GM19239 (cell line): ENCODE data around the gene LTBP3.

Source experiments
- DNase-seq: peaks from one replicate; pipeline ENCODE4 v3.0.0; 2011; ENCODE audit warnings: low spot score; ENCODE audit not compliant: insufficient read length
- FAIRE-seq: peaks from 2 replicates; lab custom pipeline; 2011; peaks lifted over from hg19 to GRCh38; lab: Jason Lieb, UNC

Gene LTBP3

DNA sequence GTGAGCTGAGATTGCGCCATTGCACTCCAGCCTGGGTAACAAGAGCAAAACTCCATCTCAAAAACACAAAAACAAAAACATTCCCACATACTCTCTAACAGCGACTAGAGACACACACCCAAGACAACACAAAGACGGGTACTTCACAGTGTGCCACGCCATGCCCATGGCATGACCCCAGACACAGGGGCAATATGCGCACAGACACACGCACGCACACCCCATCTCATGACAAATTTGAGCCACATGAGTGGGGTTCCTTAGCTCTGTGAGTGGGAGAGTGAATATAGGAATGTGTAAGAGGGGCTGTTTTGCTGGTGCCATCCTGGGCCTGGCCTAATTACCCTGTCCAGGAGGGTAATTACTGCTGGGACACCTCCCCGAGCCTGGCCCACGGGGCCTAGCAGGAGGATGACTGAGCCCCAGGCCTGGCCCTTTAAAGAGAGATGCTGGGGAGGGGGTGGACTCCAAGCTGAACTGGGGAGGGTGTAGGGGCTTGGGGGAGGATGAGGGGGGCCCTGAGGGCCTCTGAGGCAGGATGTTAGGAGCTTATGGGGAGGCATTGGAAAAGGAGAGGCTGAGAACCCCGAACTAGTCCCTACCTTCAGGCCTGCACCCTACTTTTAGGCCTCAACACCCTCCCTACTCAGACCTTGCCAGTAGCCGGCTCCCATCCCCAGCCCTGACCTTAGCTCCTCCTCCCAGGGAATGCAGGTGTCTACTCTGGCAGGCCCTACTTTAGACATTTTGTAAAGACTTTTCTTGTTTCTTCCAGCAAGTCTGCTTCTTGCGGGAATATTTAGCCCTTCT, 1.5 kb downstream of the LTBP3 start:
- DNase-seq (no peak), FAIRE-seq (no peak)

GRCh38 chr11:65555693-65556231, 2.4 kb downstream of the LTBP3 start:
- DNase-seq (no peak), FAIRE-seq (no peak)

- FAIRE-seq (no peak), DNase-seq (no peak)
Observed at GRCh38 chr11:65554842-65555430, 3.2 kb downstream of the LTBP3 start.

- no peak for FAIRE-seq
- DNase-seq, result no peak
Observed at GRCh38 chr11:65554057-65554818, 3.9 kb downstream of the LTBP3 start.

DNA sequence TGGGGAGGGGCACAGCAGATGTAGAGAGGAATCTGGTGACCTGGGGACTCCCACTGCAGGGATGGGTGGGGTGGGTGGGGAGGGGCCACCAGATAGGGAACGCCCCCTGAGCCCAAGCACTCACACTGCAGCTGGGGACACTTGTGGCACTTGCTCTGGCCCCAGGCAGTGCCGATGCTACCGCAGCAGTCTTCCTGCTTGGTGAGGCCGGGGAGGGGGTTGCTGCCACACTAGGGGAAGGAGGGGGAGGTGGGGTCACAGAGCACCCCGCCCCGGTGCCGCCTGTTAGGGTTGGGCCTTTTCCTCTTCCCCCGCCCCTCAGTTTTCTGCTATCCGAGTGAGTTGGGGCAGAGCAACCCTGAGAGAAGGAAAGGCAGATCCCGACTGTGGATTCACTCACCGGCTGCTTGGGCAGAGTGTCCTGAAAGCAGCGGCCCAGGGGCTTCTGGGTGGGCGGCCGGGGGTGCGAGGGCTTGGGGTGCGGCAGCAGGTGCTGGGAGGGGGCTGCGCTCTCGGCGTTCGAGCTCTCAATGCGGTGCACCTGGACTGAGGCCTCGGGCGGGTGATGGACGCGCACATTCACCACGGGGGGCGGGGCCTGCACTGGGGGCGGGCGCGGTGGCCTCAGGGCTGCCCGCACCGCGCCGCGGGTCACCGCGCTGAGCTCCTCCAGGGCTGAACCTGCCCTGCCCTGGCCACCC, 4.7 kb downstream of the LTBP3 start:
- DNase-seq, result no peak
- no peak for FAIRE-seq

DNA sequence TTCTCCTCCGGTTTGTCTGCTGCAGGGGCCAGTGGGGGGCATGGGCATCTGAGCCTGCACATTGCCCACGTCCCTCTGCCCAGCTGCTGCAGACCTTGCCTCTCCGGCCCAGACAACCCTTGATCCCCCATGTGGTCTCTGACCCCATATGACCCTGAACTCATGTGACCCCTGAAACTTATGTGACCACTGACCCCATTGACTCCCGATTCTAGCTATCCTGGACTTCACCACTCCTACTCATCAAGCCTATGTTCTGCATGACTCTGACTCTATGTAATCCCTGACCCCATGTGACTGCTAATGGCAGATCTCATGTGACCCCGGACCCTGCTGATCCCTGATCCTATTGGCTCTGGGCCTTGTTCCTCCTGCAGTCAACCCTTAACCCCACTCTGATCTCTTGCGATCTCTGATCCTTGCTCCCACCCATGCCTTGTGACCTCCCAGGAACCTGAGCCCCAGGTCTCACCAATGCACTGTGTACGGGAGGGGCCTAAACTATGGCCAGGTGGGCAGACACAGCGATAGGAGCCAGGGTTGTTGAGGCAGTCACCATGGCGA, 5.7 kb downstream of the LTBP3 start:
- DNase-seq (no peak), FAIRE-seq (no peak)

GRCh38 chr11:65551572-65552387, 6.4 kb downstream of the LTBP3 start:
- FAIRE-seq, result peak; percentile 77

DNA sequence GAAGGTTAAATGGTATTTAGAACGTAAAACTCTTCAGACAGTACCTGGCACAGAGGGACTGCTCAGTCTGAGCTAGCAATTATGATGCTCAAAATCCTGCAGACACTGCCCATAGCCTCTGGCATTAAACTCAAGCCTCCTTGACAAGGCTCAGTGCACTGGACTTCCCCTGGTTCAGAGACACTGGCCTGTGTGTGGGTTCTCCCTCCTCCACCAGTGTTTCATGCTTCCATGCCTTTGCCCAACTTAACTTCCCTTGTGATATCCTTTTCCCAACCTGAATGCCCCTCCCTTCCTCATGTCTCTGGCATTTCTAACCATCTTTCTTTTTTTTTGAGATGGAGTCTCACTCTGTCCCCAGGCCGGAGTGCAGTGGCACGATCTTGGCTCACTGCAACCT, 9.1 kb downstream of the LTBP3 start:
- FAIRE-seq (no peak), DNase-seq (no peak)

More at GRCh38 chr11:65551572-65552387, 6.4 kb downstream of the LTBP3 start:
- peak; percentile 89 for DNase-seq

- no peak for DNase-seq
- no peak for FAIRE-seq
Observed at GRCh38 chr11:65548395-65548794, 9.8 kb downstream of the LTBP3 start.

GRCh38 chr11:65547446-65548125, 10.6 kb downstream of the LTBP3 start:
- no peak for FAIRE-seq
- no peak for DNase-seq

DNA sequence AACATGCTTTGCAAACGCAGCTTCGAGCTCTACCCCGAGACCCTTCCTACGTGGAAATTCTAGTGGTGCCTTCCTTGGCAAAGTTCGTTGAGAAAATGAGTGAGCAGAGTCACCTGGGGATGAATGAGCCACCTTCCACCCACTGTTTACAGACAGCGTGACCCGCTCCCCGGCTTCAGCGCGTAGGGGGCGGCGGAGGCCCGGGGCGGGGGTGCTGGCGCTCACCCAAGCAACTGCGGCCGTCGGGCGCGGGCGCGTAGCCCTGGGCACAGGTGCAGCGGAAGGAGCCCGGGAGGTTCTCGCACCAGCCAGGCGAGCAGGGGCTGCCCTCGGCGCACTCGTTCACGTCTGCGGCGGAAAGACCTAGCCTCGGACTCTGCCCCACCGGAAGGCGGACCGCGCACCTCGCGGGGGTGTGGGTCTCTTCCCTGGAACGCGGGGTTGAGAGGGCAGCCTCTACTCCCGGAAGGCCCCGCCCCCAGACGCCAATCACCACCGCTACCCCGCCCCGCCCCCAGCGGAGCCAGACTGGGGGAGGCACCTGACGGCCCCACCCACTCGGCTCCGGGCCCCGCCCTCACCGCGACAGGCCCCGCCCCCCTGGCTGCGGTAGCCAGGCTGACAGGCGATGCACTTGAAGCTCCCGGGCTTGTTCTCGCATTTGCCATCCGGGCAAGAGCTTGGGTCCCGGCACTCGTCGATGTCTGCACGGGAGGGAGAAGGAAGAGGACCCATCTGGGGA, 11.8 kb downstream of the LTBP3 start:
- peak; percentile 68 for FAIRE-seq

GRCh38 chr11:65545853-65546216, 12.3 kb downstream of the LTBP3 start:
- DNase-seq, result no peak
- FAIRE-seq, result no peak

More for the DNA sequence above, 11.8 kb downstream of the LTBP3 start:
- DNase-seq, result peak; percentile 99

DNA sequence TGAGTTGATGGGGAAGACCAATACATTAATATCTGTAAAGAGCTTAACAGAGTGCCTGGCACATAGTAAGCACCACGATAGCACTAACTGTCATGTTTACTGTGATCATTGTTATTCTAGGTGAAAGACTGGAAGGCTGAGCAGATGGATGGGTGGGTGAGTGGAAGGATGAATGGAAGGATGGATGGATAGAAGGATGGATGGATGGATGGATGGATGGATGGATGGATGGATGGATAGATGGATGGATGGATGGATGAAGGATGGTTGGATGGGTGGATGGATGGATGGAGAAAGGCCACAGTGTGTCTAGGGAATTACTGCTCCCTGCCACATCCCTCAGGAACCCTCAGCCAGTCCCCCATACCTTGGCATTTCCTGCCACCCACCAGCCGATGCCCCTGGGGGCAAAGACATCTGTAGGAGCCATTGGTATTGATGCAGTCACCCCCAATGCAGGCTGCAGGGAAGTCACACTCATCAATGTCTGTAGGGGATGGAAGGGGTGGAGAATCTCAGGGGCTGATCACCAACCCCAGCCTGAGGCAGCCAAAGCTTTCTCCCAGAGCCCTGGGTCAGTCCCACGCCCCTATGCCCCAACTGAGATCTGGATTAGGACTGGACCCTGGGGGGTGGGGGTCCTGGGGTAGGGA, 15.3 kb downstream of the LTBP3 start:
- no peak for FAIRE-seq

GRCh38 chr11:65541093-65541982, 16.8 kb downstream of the LTBP3 start:
- FAIRE-seq, result peak; percentile 47
- no peak for DNase-seq

More for the DNA sequence above, 15.3 kb downstream of the LTBP3 start:
- DNase-seq, result no peak

DNA sequence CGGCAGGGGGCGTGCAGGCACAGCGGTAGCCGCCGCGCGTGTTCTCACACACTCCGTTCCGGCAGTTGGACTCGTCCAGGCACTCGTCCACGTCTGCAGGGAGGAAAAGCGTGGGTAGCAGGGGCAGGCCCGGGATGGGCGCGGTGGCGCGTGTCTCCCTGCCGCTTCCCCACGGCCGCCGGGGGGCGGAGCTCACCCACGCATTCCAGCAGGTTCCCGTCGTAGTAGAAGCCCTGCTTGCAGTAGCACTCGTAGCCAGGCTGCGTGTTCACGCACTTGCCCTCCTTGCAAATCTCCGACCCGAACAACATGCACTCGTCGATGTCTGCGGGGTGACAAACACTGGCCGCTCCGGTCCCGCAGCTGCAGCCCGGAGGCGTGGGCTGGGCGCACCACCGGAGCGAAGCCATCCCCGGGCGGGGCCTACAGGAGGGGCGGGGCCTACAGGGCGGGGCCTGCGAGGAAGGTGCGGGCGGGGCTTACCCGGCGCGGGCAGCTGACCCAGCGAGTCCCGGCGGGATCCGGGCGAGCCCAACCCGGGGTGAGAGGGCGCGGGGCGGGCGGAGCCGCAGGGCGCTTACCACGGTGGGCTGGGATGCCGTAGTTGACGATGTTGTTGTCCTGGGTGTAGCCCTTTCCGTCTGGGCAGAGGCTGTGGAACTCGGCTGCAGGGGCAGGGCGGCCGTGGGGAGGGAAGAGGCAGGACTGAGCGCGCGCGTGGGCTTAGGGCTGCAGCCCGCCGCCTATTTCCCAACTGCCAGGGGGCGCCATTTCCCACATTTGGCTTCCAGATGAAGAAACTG, 17.7 kb downstream of the LTBP3 start:
- DNase-seq, result peak; percentile 99
- peak; percentile 92 for FAIRE-seq
